GM13977 (cell line): ENCODE results near the gene POLR2H.

Experiments
- DNase-seq: peaks from one replicate; pipeline ENCODE4 v3.0.0; 2012; ENCODE audit warnings: low spot score
- in situ Hi-C: fragments of 300-500 bp; cut with MboI; formaldehyde crosslinking; loops from one replicate; pipeline ENCODE4 v1.12.0; 2022; ENCODE audit warnings: low sequenced_read_pairs, low pct_unique_long_range_greater_than_20kb, mixed read lengths, inconsistent platforms; ENCODE audit not compliant: unreplicated experiment
- TF ChIP-seq, protein P1 (sequence below): IDR thresholded peaks from 2 replicates; pipeline ENCODE4 v1.5.1; 2012; ENCODE audit warnings: mild to moderate bottlenecking, control low read depth; ENCODE audit not compliant: insufficient read depth; ENCODE audit errors: extremely low read depth, missing control alignments

POLR2H gene

GRCh38 chr3:184325715-184326369, 35.7 kb upstream of the POLR2H start:
- in situ Hi-C loops, result no loop called here
- DNase-seq, result peak; percentile 16
- TF ChIP-seq, protein P1, sequence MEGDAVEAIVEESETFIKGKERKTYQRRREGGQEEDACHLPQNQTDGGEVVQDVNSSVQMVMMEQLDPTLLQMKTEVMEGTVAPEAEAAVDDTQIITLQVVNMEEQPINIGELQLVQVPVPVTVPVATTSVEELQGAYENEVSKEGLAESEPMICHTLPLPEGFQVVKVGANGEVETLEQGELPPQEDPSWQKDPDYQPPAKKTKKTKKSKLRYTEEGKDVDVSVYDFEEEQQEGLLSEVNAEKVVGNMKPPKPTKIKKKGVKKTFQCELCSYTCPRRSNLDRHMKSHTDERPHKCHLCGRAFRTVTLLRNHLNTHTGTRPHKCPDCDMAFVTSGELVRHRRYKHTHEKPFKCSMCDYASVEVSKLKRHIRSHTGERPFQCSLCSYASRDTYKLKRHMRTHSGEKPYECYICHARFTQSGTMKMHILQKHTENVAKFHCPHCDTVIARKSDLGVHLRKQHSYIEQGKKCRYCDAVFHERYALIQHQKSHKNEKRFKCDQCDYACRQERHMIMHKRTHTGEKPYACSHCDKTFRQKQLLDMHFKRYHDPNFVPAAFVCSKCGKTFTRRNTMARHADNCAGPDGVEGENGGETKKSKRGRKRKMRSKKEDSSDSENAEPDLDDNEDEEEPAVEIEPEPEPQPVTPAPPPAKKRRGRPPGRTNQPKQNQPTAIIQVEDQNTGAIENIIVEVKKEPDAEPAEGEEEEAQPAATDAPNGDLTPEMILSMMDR, result no peak

DNA sequence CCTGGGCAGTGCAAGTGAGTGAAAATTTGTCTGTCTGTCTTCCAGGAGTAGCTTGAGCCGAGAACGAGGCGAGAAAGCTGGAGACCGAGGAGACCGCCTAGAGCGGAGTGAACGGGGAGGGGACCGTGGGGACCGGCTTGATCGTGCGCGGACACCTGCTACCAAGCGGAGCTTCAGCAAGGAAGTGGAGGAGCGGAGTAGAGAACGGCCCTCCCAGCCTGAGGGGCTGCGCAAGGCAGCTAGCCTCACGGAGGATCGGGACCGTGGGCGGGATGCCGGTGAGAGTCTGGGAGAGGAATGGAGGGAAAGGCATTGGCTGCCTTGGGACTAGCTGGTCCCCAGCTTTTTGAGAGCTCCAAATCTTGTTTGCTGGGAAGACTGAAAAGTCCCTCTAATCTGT, 34.3 kb upstream of the POLR2H start:
- in situ Hi-C loops, result no loop called here
- TF ChIP-seq, protein P1, result no peak
- no peak for DNase-seq

GRCh38 chr3:184328516-184328915, 33.0 kb upstream of the POLR2H start:
- DNase-seq, result no peak
- in situ Hi-C loops, result no loop called here
- TF ChIP-seq, protein P1, result no peak

DNA sequence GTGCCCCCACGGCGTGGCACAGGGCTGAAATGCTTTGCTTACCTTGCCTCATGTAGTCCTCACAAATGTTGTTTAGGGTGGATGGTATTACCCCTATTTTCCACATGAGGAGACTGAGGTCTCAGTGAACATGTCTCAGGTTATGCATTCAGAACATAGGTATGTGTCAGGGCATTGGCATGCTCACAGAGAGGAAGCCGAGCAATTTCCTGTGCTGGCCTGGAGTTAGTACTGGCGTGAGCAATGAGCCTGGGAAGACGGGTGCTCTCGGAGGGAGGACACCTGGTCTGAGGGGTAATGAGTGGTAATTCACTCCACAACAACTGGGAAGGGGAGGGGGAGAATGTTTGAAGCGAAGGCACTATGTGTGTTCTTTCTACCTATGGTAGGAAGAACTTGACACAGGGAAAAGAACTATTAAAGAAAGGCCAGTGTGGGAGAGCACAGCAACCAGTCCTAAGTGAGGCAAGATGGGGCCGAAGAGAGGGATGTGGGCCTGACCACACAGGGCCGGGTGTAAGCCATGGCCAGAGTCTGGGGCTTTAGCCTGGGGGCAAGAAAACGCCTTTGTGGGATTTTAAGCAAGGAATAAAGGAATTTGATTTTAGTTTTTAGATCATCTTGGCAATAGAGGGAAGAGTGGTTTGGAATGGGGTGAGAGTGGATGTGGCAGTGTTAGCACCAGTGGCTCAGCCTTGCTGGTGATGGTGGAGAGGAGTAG, 29.0 kb upstream of the POLR2H start:
- no peak for DNase-seq
- TF ChIP-seq, protein P1, result no peak
- in situ Hi-C loops, result no loop called here

- in situ Hi-C loops, result no loop called here
- DNase-seq, result no peak
- TF ChIP-seq, protein P1, result no peak
Observed at GRCh38 chr3:184333190-184333589, 28.3 kb upstream of the POLR2H start.

- TF ChIP-seq, protein P1, result no peak
- no peak for DNase-seq
- in situ Hi-C loops, result no loop called here
Observed at GRCh38 chr3:184333700-184334099, 27.8 kb upstream of the POLR2H start.
